ENCODE measurements around the gene IL2RA.

Gene IL2RA

GRCh38 chr10:6061056-6061455 is 1.1 kb downstream of the IL2RA start:
- DNase-seq, result no peak

GRCh38 chr10:6059506-6059905 is 2.7 kb downstream of the IL2RA start:
- no peak for DNase-seq

- DNase-seq, result no peak
Observed at GRCh38 chr10:6058682-6059475, 3.3 kb downstream of the IL2RA start.

- DNase-seq, result no peak
Observed at GRCh38 chr10:6056411-6057135, 5.6 kb downstream of the IL2RA start.

GRCh38 chr10:6055929-6056328 is 6.2 kb downstream of the IL2RA start:
- no peak for DNase-seq

GRCh38 chr10:6054884-6055283 is 7.3 kb downstream of the IL2RA start:
- DNase-seq, result no peak

GRCh38 chr10:6053816-6054631 is 8.1 kb downstream of the IL2RA start:
- DNase-seq, result no peak

GRCh38 chr10:6053303-6053702 is 8.9 kb downstream of the IL2RA start:
- no peak for DNase-seq

- DNase-seq, result peak in 21 of 56 donors; percentile 3 to 61 (median 25)
Observed at GRCh38 chr10:6052247-6053221, 9.6 kb downstream of the IL2RA start.

- DNase-seq, result peak in 3 of 56 donors; percentile 9 to 14 (median 9)
Observed at GRCh38 chr10:6050801-6051445, 11.2 kb downstream of the IL2RA start.

GRCh38 chr10:6049031-6049400 is 13.2 kb downstream of the IL2RA start:
- no peak for DNase-seq

- no peak for DNase-seq
Observed at GRCh38 chr10:6048281-6049030, 13.7 kb downstream of the IL2RA start.

- DNase-seq, result no peak
Observed at GRCh38 chr10:6047847-6048246, 14.3 kb downstream of the IL2RA start.

GRCh38 chr10:6046773-6047611 is 15.2 kb downstream of the IL2RA start:
- no peak for DNase-seq

- DNase-seq, result no peak
Observed at GRCh38 chr10:6045878-6046772, 16.0 kb downstream of the IL2RA start.

- peak in 1 of 56 donors; percentile 9 for DNase-seq
Observed at GRCh38 chr10:6045314-6045848, 16.8 kb downstream of the IL2RA start.

- DNase-seq, result no peak
Observed at GRCh38 chr10:6044751-6045313, 17.3 kb downstream of the IL2RA start.

Measured in nucleus accumbens (tissue), 56 donors.